B cell (primary cell): ENCODE results near the gene FTO.

ENCODE experiments used
- EZH2 ChIP-seq: IDR thresholded peaks from 2 replicates; pipeline ENCODE4 v1.6.1; 2012; ENCODE audit warnings: borderline replicate concordance, low read depth, mild to moderate bottlenecking, moderate library complexity, low read length; ENCODE audit not compliant: insufficient read depth, poor library complexity, severe bottlenecking
- TF ChIP-seq, protein P1 (sequence below): fragments of 200-600 bp; IDR thresholded peaks from one replicate; pipeline ENCODE4 v1.8.0; 2022; ENCODE audit warnings: antibody characterized with exemption, mild to moderate bottlenecking

DNA sequence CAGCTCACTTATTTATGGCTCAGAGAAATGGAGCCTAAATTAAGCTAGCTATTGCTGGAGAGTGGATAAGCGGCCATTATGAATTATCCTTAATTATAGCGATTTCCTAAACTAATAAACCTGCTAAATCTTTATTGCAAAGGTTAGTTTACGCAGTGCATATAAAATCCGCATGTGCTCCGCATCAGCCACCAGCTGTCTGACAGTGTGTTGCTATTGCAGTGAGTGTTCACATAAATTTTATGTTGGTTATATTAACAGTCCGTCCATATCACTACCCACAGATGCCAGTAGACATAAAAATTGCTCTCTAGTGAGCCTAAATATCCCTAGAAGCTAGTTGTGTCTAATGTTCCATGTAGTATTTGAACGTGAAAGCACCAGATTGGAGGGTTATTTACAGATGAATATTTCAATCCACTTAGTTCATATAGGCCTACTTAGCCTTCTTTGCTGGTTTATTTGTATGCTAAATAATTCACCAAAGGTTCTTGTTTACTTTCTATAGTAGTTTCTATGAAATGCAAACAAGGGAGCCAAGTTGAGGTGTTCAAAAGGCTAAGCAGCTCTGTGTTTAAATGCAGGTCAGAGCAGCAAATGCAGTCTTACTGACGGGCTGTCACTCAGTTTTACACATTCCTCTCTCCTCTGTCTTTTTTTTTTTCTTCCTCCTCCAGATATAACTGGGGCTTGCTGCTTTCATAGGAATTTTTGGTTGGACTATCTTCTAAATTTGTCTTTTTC is 363.5 kb downstream of the FTO start:
- TF ChIP-seq, protein P1, sequence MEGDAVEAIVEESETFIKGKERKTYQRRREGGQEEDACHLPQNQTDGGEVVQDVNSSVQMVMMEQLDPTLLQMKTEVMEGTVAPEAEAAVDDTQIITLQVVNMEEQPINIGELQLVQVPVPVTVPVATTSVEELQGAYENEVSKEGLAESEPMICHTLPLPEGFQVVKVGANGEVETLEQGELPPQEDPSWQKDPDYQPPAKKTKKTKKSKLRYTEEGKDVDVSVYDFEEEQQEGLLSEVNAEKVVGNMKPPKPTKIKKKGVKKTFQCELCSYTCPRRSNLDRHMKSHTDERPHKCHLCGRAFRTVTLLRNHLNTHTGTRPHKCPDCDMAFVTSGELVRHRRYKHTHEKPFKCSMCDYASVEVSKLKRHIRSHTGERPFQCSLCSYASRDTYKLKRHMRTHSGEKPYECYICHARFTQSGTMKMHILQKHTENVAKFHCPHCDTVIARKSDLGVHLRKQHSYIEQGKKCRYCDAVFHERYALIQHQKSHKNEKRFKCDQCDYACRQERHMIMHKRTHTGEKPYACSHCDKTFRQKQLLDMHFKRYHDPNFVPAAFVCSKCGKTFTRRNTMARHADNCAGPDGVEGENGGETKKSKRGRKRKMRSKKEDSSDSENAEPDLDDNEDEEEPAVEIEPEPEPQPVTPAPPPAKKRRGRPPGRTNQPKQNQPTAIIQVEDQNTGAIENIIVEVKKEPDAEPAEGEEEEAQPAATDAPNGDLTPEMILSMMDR, result no peak
- no peak for TF ChIP-seq EZH2
